HT1080 (cell line): Measurements from ENCODE around the gene TACC3. TPM values are rescaled to one million over a fixed set of nuclear protein-coding genes. Genes with fewer than 3 reads are reported as not detected.
"Not testable (repeated sequence)": the region's sequence is repeated elsewhere in the genome, so short reads cannot be mapped to it uniquely, and the experiment has no call there.

ENCODE experiments used
- DNase-seq: peaks from one replicate; pipeline ENCODE4 v3.0.0-alpha.2; 2015; ENCODE audit warnings: low read depth
- total RNA-seq: library from RNA; depleted of rRNA; stranded (reverse); fragments of >200 nt; shearing (Covaris generic); gene quantifications from 2 replicates; pipeline ENCODE4 v1.2.3, GENCODE V29; 2014

The TACC3 gene
- total RNA-seq, 1 experiment from 2014 or later, result 77.7 TPM

DNA sequence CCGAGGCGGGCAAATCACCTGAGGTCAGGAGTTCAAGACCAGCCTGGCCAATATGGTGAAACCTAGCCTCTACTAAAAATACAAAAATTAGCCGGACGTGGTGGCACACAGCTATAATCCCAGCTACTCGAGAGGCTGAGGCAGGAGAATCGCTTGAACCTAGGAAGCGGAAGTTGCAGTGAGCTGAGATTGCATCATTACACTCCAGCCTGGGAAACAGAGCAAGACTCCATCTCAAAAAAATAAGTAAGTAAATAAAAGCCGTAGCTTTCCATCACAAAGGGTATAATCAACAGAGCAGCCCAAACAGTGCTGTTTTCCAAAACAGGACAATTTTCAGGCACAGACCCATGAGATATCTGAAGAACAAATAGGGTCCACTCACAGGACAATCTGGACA, 19.6 kb upstream of the TACC3 start:
- DNase-seq, result not testable (repeated sequence)

- no peak for DNase-seq
Measured at GRCh38 chr4:1703867-1704266, 17.5 kb upstream of the TACC3 start.

DNA sequence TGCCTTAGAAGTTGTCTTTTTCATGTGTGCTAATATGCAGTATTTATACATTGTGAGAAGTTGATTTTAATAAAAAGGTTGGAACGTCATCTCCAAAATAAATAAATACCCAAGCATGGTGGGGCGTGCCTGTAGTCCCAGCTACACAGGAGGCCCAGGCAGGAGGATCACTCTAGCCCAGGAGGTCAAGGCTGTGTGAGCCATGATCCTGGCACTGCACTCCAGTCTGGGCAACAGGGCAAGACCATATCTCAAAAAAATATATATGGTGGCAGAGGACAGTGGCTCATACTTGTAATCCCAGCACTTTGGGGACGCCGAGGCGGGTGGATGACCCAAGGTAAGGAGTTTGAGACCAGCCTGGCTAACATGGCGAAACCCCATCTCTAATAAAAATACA, 15.6 kb upstream of the TACC3 start:
- no peak for DNase-seq

GRCh38 chr4:1706358-1706757, 15.0 kb upstream of the TACC3 start:
- DNase-seq, result no peak

GRCh38 chr4:1708581-1708980, 12.7 kb upstream of the TACC3 start:
- DNase-seq, result no peak

DNA sequence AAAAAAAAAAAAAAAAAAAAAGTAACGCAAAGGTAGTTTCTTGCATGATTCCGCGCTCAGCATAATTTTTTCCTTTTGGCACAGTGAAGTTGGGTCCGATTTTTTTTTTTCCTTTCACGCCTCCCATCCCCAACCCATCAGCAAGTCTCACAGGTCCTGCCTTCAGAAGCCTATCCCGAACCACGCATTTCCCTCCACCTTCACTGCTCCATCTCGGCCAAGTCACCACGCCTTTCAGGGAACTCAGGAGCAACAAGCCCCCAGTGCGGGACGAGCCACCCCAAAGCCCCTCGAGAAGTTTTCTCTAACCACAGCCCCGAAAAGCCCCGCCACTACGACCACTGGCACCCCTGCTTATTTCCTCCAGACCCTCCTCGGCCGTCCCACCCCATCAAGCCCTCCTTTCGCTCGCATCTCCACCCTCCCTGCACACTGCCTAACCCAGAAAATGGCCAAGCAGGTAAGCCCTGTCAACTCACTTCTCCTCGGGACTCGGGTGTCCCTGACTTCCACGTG, 10.2 kb upstream of the TACC3 start:
- no peak for DNase-seq

DNA sequence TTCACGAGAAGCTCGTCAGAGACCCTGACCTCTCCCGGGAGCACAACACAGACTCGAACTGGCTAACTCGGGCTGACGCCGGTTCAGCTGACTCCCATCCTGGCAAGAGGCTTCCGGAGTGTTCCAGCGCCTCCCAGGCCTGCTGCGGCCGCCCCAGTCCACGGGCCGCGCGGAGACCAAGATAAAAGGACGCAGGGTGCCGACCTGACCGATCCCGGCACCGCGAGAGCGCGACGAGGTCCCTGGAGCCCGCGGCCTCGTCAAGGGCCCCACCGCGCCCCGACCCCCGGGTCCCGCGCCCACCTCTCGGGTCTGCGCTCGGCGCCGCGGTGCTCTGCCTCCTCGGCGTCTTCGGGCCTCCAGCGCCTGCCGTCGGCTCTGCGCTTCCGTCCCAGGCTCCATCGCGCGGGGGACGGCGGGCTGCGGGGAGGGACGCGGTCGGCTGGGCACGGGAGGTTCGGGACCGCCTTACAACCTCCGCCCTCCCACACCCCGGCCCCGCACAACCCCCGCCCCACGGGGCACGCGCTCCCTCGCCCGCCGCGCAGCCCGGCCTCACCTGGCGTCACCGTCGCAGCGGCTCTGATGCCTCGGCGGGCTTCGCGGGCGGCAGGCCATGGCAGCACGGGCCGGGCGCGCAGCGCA, 9.6 kb upstream of the TACC3 start:
- no peak for DNase-seq

GRCh38 chr4:1712216-1713002, 8.9 kb upstream of the TACC3 start, which contains the start of gene SLBP:
Gene SLBP (minus strand): TSS chr4:1712319. CDS start chr4:1712188, 131 bp downstream.
- DNase-seq, result peak; percentile 92

DNA sequence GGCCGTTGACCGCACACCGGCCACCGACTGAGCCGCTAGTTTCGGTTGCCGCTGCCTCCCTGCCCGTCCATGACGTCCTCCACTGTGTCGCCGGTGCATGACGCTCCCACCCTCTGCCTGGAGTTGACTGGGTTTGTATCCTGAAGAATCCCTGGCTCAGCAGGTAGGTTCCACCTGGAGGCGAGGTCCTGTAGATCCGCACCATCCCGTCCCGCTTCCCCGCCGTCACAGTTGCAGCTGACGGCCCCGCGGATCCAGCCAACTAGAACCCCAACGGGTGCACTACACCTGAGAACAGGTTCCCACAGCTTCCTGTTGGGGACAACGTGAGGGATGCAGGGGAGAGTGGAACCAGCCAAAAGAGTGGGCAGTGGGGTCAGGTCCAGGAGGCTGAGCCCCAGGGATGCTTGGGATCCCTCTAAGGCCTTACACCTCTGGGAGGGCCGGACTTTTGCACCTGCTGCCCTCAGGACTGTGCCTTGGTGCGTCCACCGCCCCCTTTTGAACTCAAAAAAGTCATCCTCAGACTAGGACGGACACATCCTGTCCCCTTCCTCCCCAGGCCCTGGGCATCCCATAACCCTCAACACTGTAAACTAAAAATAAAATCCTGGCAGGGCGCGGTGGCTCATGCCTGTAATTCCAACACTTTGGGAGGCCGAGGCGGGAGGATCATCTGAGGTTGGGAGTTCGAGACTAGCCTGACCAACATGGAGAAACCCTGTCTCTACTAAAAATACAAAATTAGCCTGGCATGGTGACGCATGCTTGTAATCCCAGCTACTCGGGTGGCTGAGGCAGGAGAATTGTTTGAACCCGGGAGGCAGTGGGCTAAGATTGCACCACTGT, 8.1 kb upstream of the TACC3 start:
- no peak for DNase-seq

GRCh38 chr4:1714303-1715001, 6.9 kb upstream of the TACC3 start:
- no peak for DNase-seq

DNA sequence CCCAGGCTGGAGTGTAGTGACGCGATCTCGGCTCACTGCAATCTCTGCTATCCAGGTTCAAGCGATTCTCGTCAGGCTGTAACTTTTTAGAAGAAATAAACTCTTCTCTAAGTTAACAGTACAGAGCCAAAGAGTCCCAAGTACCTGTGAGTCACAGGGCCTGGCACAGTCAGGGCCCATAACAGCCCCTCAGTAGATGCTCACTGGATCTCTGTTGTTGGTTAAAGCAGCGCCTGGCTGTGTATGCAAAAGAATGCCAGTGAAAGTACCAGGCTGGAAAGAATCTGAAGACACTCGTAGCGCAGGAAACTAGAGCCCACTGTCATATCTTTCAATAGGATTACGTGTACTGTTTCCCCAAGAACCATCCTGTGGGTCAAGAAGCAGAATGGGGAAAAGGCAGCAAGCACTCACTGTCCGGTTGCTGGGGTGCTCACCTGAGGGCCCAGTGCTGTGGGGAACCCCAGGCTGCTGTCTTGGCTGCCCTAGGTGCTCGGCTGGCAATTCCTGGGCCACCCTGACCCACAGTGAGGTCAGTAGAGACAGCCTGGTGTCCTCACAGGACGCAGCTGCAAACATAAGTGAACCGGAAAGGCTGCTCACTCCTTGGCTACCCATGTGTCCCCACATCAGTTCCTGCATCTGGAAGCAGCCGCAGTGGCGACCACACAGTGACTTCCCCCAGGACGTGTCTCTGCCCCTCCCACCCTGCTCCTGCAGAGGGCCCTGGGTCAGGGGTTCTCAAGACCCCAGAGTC, 6.1 kb upstream of the TACC3 start:
- no peak for DNase-seq

- no peak for DNase-seq
Measured at GRCh38 chr4:1716065-1716945, 5.0 kb upstream of the TACC3 start.

- no peak for DNase-seq
Measured at GRCh38 chr4:1717129-1718094, 3.9 kb upstream of the TACC3 start.

DNA sequence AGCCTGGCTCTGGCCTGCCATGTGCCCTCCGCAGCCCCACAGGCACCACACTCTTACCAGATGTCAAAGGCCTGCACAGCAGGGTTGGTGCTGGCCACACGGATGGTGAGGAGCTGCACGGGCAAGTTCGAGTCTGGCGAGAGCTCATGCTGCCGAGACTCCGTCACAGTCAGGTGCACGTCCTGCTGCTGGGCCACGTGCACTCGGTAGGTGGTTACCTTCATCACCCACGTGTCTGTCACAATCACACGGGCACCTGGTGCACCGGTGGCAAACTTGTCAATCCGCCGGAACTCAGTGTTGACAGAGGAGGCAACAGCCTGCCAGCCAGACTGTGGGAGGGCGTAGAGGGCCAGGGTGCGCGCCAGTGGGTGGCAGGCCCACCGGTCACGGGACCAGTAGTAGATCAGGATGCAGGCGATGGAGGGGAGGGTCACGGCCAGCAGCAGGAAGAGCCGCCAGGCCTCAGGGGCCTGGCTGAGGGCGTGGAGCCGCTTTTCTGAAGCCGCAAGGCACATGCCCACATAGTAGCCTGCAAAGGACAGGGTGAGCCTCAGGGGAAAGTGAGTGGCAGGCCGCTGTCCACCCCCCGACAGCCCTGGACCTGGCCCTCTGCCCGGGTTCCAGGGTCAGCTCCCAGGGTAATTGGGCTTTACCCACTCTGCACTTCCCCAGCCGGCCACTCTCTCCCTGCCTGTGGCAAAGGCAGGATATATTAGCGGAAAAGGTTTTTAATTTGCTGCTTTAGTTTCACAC, 3.0 kb upstream of the TACC3 start:
- no peak for DNase-seq

- no peak for DNase-seq
Measured at GRCh38 chr4:1720163-1720983, 948 bp upstream of the TACC3 start.
